ENCODE measurements around the gene MLC1. TPM values are rescaled to one million over a fixed set of nuclear protein-coding genes. Genes with fewer than 3 reads are reported as not detected.

Gene MLC1
- polyA plus RNA-seq, 1 donor from 2014 or later = 0.08 TPM

GRCh38 chr22:50112151-50113118 is 27.2 kb upstream of the MLC1 start:
- H3K9me3 Mint-ChIP-seq = no peaks in the 10 kb centered on the region
- H3K4me3 Mint-ChIP-seq = no peak overlapping the region
- no peaks in the 10 kb centered on the region for H3K36me3 Mint-ChIP-seq

GRCh38 chr22:50111056-50111455 is 25.8 kb upstream of the MLC1 start:
- no peaks in the 10 kb centered on the region for H3K9me3 Mint-ChIP-seq
- H3K4me3 Mint-ChIP-seq = no peak overlapping the region
- H3K4me1 Mint-ChIP-seq = no peaks in the 10 kb centered on the region
- H3K36me3 Mint-ChIP-seq = no peaks in the 10 kb centered on the region
- peaks cover 36% of the 10 kb centered on the region for H3K27me3 Mint-ChIP-seq
- no peak overlapping the region for H3K27ac Mint-ChIP-seq

More at GRCh38 chr22:50112151-50113118, 27.2 kb upstream of the MLC1 start:
- Mint-ChIP-seq H3K27me3 (peaks cover 36% of the 10 kb centered on the region), H3K27ac (peak overlapping the region in 1 of 3 donors; percentile 10), H3K4me1 (no peaks in the 10 kb centered on the region)

- H3K36me3 Mint-ChIP-seq = no peaks in the 10 kb centered on the region
- H3K9me3 Mint-ChIP-seq = no peaks in the 10 kb centered on the region
- H3K27me3 Mint-ChIP-seq = peaks cover 19% of the 10 kb centered on the region
- no peak overlapping the region for H3K4me3 Mint-ChIP-seq
- H3K4me1 Mint-ChIP-seq = peaks cover 3 to 8% (median 7%) of the 10 kb centered on the region in 3 donors
- no peak overlapping the region for H3K27ac Mint-ChIP-seq
Observed at GRCh38 chr22:50107529-50107928, 22.3 kb upstream of the MLC1 start.

GRCh38 chr22:50105208-50106100 is 20.2 kb upstream of the MLC1 start:
- Mint-ChIP-seq H3K9me3 (no peaks in the 10 kb centered on the region), H3K4me3 (no peak overlapping the region), H3K27me3 (peaks cover 18% of the 10 kb centered on the region), H3K27ac (peak overlapping the region in 1 of 3 donors; percentile 16), H3K4me1 (peaks cover 10 to 15% (median 12%) of the 10 kb centered on the region in 3 donors), H3K36me3 (no peaks in the 10 kb centered on the region)

GRCh38 chr22:50104141-50104544 is 18.9 kb upstream of the MLC1 start:
- Mint-ChIP-seq H3K27me3 (peaks cover 21% of the 10 kb centered on the region), H3K4me1 (peaks cover 10 to 15% (median 12%) of the 10 kb centered on the region in 3 donors), H3K4me3 (no peak overlapping the region), H3K9me3 (no peaks in the 10 kb centered on the region), H3K36me3 (no peaks in the 10 kb centered on the region), H3K27ac (no peak overlapping the region)

- Mint-ChIP-seq H3K27me3 (peaks cover 22% of the 10 kb centered on the region), H3K36me3 (no peaks in the 10 kb centered on the region), H3K27ac (no peak overlapping the region), H3K4me1 (peaks cover 10 to 15% (median 12%) of the 10 kb centered on the region in 3 donors), H3K9me3 (no peaks in the 10 kb centered on the region), H3K4me3 (peak overlapping the region in 1 of 4 donors; percentile 38)
Observed at GRCh38 chr22:50102946-50103345, 17.7 kb upstream of the MLC1 start.

GRCh38 chr22:50101870-50102565 is 16.8 kb upstream of the MLC1 start:
- no peaks in the 10 kb centered on the region for H3K9me3 Mint-ChIP-seq
- peaks cover 3% of the 10 kb centered on the region for H3K36me3 Mint-ChIP-seq
- H3K4me1 Mint-ChIP-seq = peaks cover 10 to 15% (median 12%) of the 10 kb centered on the region in 3 donors
- H3K27me3 Mint-ChIP-seq = peaks cover 19% of the 10 kb centered on the region
- peak overlapping the region in 2 of 4 donors; percentile 29 to 41 for H3K4me3 Mint-ChIP-seq
- no peak overlapping the region for H3K27ac Mint-ChIP-seq

GRCh38 chr22:50098052-50098451 is 12.8 kb upstream of the MLC1 start:
- Mint-ChIP-seq H3K27me3 (peaks cover 19% of the 10 kb centered on the region), H3K9me3 (no peaks in the 10 kb centered on the region), H3K4me3 (no peak overlapping the region), H3K36me3 (peaks cover 3% of the 10 kb centered on the region), H3K27ac (no peak overlapping the region), H3K4me1 (peaks cover 6 to 11% (median 10%) of the 10 kb centered on the region in 3 donors)

GRCh38 chr22:50092342-50092741 is 7.1 kb upstream of the MLC1 start:
- Mint-ChIP-seq H3K9me3 (peaks cover 0 to 3% (median 1%) of the 10 kb centered on the region in 3 donors), H3K4me1 (peaks cover 0 to under 1% (median 0%) of the 10 kb centered on the region in 3 donors), H3K27ac (no peak overlapping the region), H3K27me3 (peaks cover 2% of the 10 kb centered on the region), H3K36me3 (peaks cover 3% of the 10 kb centered on the region), H3K4me3 (no peak overlapping the region)

GRCh38 chr22:50091092-50091768 is 6.0 kb upstream of the MLC1 start:
- Mint-ChIP-seq H3K27me3 (peaks cover 2% of the 10 kb centered on the region), H3K36me3 (no peaks in the 10 kb centered on the region), H3K9me3 (peaks cover 7 to 10% (median 9%) of the 10 kb centered on the region in 3 donors), H3K4me3 (no peak overlapping the region), H3K27ac (no peak overlapping the region), H3K4me1 (peaks cover 0 to 2% (median 0%) of the 10 kb centered on the region in 3 donors)

- Mint-ChIP-seq H3K27ac (no peak overlapping the region), H3K36me3 (no peaks in the 10 kb centered on the region), H3K4me3 (peak overlapping the region in 1 of 4 donors; percentile 8)
Observed at GRCh38 chr22:50090412-50090714, 5.1 kb upstream of the MLC1 start.

GRCh38 chr22:50089682-50090411 is 4.6 kb upstream of the MLC1 start, which contains the start of gene MOV10L1:
MOV10L1 (plus strand) TSS chr22:50090006; CDS start chr22:50090089, 83 bp downstream.
- peak within 1 kb of the TSS in 1 of 4 donors; percentile 8 for H3K4me3 Mint-ChIP-seq

More at GRCh38 chr22:50090412-50090714, 5.1 kb upstream of the MLC1 start:
- H3K9me3 Mint-ChIP-seq = peaks cover 7 to 10% (median 9%) of the 10 kb centered on the region in 3 donors
- peaks cover 4% of the 10 kb centered on the region for H3K27me3 Mint-ChIP-seq
- H3K4me1 Mint-ChIP-seq = peaks cover 2 to 4% (median 2%) of the 10 kb centered on the region in 3 donors

GRCh38 chr22:50089231-50089630 is 4.0 kb upstream of the MLC1 start:
- H3K27ac Mint-ChIP-seq = no peak overlapping the region
- no peaks in the 10 kb centered on the region for H3K36me3 Mint-ChIP-seq
- H3K4me3 Mint-ChIP-seq = no peak overlapping the region
- H3K9me3 Mint-ChIP-seq = peaks cover 7 to 10% (median 9%) of the 10 kb centered on the region in 3 donors
- peaks cover 12% of the 10 kb centered on the region for H3K27me3 Mint-ChIP-seq
- peaks cover 5 to 8% (median 7%) of the 10 kb centered on the region in 3 donors for H3K4me1 Mint-ChIP-seq

More at GRCh38 chr22:50089682-50090411, 4.6 kb upstream of the MLC1 start, which contains the start of gene MOV10L1:
- Mint-ChIP-seq H3K9me3 (peaks cover 7 to 10% (median 9%) of the 10 kb centered on the region in 3 donors), H3K27me3 (peaks cover 8% of the 10 kb centered on the region), H3K36me3 (no peaks in the 10 kb centered on the region), H3K27ac (no peak within 1 kb of the TSS), H3K4me1 (peaks cover 5 to 7% (median 6%) of the 10 kb centered on the region in 3 donors)
